DND-41 (cell line): Measurements from ENCODE around the gene ECHS1.

Experiments
- ATAC-seq: fragments of 200-7000 bp; cut with Tn5 transposase; 3 replicates; pipeline ENCODE4 v1.9.1; 2021; ENCODE audit warnings: low read depth; ENCODE audit not compliant: insufficient read depth
- DNase-seq: peaks from one replicate; pipeline ENCODE4 v3.0.0-alpha.2; 2020
- H2AFZ ChIP-seq: 2 replicates; pipeline ENCODE4 v1.6.0; 2012; ENCODE audit warnings: low read depth, low read length
- H3K27ac ChIP-seq: 2 replicates; pipeline ENCODE4 v1.5.1; 2012; ENCODE audit warnings: low read length, inconsistent platforms
- H3K27me3 ChIP-seq: fragments of 200-600 bp; sonication (generic); 2 replicates; pipeline ENCODE4 v1.6.0; 2012; ENCODE audit warnings: low read length, mild to moderate bottlenecking, inconsistent platforms; ENCODE audit not compliant: insufficient read depth, poor library complexity
- H3K36me3 ChIP-seq: 2 replicates; pipeline ENCODE4 v1.5.1; 2012; ENCODE audit warnings: low read length, inconsistent platforms; ENCODE audit not compliant: insufficient read depth
- H3K4me1 ChIP-seq: 2 replicates; pipeline ENCODE4 v1.5.1; 2012; ENCODE audit warnings: mild to moderate bottlenecking, low read length; ENCODE audit not compliant: insufficient read depth
- H3K4me2 ChIP-seq: 2 replicates; pipeline ENCODE4 v1.6.0; 2012; ENCODE audit warnings: mild to moderate bottlenecking, moderate library complexity, low read length, inconsistent platforms; ENCODE audit not compliant: insufficient read depth
- H3K4me3 ChIP-seq, 2 experiments: fragments of 200-600 bp in 1 of 2; shearing (Covaris generic) in 1 of 2; 2 replicates each; pipeline ENCODE4 v1.5.1; 2012 to 2016; ENCODE audit warnings: inconsistent platforms in 2 of 2, low read length in 2 of 2, mild to moderate bottlenecking in 2 of 2, low read depth in 1 of 2, moderate library complexity in 1 of 2
- H3K79me2 ChIP-seq: 2 replicates; pipeline ENCODE4 v1.6.0; 2012; ENCODE audit warnings: low read length, inconsistent platforms; ENCODE audit not compliant: insufficient read depth
- H3K9ac ChIP-seq: 2 replicates; pipeline ENCODE4 v1.6.0; 2012; ENCODE audit warnings: low read depth, mild to moderate bottlenecking, inconsistent platforms, low read length, moderate library complexity
- H3K9me3 ChIP-seq: 2 replicates; pipeline ENCODE4 v1.5.1; 2012; ENCODE audit warnings: low read length, moderate library complexity, mild to moderate bottlenecking, inconsistent platforms; ENCODE audit not compliant: insufficient read depth, severe bottlenecking
- H4K20me1 ChIP-seq: 2 replicates; pipeline ENCODE4 v1.6.0; 2012; ENCODE audit warnings: low read length; ENCODE audit not compliant: insufficient read depth
- EZH2 ChIP-seq: IDR thresholded peaks from 3 replicates; pipeline ENCODE4 v1.6.1; 2012; ENCODE audit warnings: borderline replicate concordance, low read depth, mild to moderate bottlenecking, moderate library complexity, low read length, inconsistent platforms; ENCODE audit not compliant: severe bottlenecking
- TF ChIP-seq, protein P1 (sequence below): IDR thresholded peaks from 2 replicates; pipeline ENCODE4 v1.5.1; 2012; ENCODE audit warnings: borderline replicate concordance, low read length, moderate library complexity, mild to moderate bottlenecking; ENCODE audit not compliant: poor library complexity, severe bottlenecking; ENCODE audit errors: extremely low read depth

ECHS1 gene

GRCh38 chr10:133338080-133339071 is 34.8 kb downstream of the ECHS1 start:
- no peak for TF ChIP-seq EZH2
- TF ChIP-seq, protein P1, sequence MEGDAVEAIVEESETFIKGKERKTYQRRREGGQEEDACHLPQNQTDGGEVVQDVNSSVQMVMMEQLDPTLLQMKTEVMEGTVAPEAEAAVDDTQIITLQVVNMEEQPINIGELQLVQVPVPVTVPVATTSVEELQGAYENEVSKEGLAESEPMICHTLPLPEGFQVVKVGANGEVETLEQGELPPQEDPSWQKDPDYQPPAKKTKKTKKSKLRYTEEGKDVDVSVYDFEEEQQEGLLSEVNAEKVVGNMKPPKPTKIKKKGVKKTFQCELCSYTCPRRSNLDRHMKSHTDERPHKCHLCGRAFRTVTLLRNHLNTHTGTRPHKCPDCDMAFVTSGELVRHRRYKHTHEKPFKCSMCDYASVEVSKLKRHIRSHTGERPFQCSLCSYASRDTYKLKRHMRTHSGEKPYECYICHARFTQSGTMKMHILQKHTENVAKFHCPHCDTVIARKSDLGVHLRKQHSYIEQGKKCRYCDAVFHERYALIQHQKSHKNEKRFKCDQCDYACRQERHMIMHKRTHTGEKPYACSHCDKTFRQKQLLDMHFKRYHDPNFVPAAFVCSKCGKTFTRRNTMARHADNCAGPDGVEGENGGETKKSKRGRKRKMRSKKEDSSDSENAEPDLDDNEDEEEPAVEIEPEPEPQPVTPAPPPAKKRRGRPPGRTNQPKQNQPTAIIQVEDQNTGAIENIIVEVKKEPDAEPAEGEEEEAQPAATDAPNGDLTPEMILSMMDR, result no peak
- H3K27me3 ChIP-seq, result no peaks in the 10 kb centered on the region
- ATAC-seq, result no peak
- no peak overlapping the region for H3K4me3 ChIP-seq
- H3K36me3 ChIP-seq, result no peaks in the 10 kb centered on the region
- no peaks in the 10 kb centered on the region; the same call in 1 of the 2 replicates for H4K20me1 ChIP-seq
- H3K79me2 ChIP-seq, result no peaks in the 10 kb centered on the region
- no peak for DNase-seq
- H3K4me1 ChIP-seq, result no peaks in the 10 kb centered on the region
- H3K27ac ChIP-seq, result no peak overlapping the region
- no peak overlapping the region for H3K4me2 ChIP-seq
- no peaks in the 10 kb centered on the region for H3K9me3 ChIP-seq
- no peak overlapping the region for H3K9ac ChIP-seq
- no peak overlapping the region for H2AFZ ChIP-seq

GRCh38 chr10:133337370-133337725 is 35.8 kb downstream of the ECHS1 start:
- H3K9ac ChIP-seq, result no peak overlapping the region
- ATAC-seq, result no peak
- TF ChIP-seq, protein P1, result no peak
- TF ChIP-seq EZH2, result no peak
- H2AFZ ChIP-seq, result no peak overlapping the region
- H3K9me3 ChIP-seq, result no peaks in the 10 kb centered on the region
- H4K20me1 ChIP-seq, result no peaks in the 10 kb centered on the region; the same call in 1 of the 2 replicates
- H3K27ac ChIP-seq, result no peak overlapping the region
- no peaks in the 10 kb centered on the region for H3K79me2 ChIP-seq
- no peak for DNase-seq
- H3K4me1 ChIP-seq, result no peaks in the 10 kb centered on the region
- no peak overlapping the region for H3K4me2 ChIP-seq
- H3K4me3 ChIP-seq, result no peak overlapping the region
- H3K27me3 ChIP-seq, result peaks cover 2% of the 10 kb centered on the region
- no peaks in the 10 kb centered on the region for H3K36me3 ChIP-seq

DNA sequence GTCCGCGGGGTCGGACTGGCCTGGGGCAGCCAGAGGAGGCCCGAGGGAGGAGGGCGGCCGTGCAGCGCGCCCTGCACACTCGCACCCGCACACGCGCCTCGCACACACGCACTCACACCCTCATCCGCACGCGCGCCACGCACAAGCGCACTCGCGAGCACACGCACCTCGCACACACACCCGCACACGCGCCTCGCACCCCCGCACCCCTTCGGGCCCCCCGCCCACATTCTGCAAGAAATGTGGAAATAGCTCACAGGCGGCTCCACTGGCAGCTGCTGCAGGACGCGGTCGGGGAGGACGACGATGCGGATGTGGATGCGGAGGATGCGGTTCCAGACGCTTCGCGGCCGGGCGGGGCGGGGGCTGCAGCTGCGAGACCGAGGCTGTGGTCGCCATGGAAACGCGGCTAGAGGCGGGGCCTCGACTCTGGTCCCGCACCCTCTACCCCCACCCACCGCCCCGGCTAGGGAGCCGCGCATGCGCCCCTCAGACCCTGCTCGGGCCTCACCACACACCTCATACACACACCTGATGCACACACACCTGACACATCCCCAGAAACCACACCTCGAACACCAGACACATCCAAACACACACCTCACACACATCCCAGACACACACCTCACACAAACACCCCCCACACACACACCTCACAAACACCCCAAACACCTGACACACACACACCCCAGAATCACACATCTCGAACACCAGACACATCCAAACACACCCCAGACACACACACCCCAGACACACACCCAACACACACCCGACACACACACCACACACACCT is 36.4 kb downstream of the ECHS1 start, which contains the start of gene CALY:
TSS of gene CALY (minus strand) at position 320 of the 793 bp plus-strand sequence. CDS start 7,907 bp downstream, outside the sequence.
- Histone ChIP-seq H4K20me1 (no peaks in the 10 kb centered on the region; the same call in 1 of the 2 replicates), H3K27me3 (peaks cover 2% of the 10 kb centered on the region), H3K4me3 (no peak within 1 kb of the TSS), H3K4me2 (no peak within 1 kb of the TSS), H3K9ac (no peak within 1 kb of the TSS), H3K27ac (no peak within 1 kb of the TSS), H3K79me2 (no peaks in the 10 kb centered on the region), H3K9me3 (no peaks in the 10 kb centered on the region), H3K4me1 (no peaks in the 10 kb centered on the region), H3K36me3 (no peaks in the 10 kb centered on the region), H2AFZ (no peak within 1 kb of the TSS)
- TF ChIP-seq EZH2, result no peak
- TF ChIP-seq, protein P1, result no peak
- ATAC-seq, result peak; percentile 57
- DNase-seq, result peak; percentile 59
